ENCODE data around the gene TWSG1. TPM values are rescaled to one million over a fixed set of nuclear protein-coding genes. Genes with fewer than 3 reads are reported as not detected.
"Not testable (repeated sequence)": the region's sequence is repeated elsewhere in the genome, so short reads cannot be mapped to it uniquely, and the experiment has no call there.

TWSG1 gene
- total and polyA plus RNA-seq, 2 donors (not counting 3 experiments of a cell fraction or from before 2014, with no cell fraction given): 52.4 to 57.4 TPM

GRCh38 chr18:9424235-9424634 lies 89.7 kb downstream of the TWSG1 start:
- CTCF ChIA-PET: not testable (repeated sequence)

DNA sequence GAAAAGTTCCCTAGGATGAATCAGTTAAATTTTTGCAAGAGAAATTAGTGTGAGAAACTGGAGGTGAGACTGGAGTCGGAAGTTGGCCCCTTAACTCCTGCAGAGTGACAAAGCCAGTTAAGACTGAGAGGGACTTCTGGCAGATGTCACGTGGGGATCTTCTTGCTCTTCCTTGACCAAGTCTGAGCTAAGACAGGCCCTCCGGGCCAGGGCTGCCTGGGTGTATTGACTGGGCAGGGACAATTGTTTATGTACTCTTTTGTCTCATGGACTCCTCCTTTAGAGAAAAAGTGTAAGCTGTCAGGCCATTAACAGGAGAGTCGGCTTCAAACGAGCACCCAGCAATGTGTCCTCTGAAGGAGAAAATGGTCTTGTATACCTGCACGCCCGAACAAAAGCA lies 92.2 kb downstream of the TWSG1 start:
- no peaks in the 10 kb centered on the region for H3K9me1 ChIP-seq (replicated peaks; ENCODE audit: control insufficient read depth, extremely low read depth, insufficient read depth, low read length)
- no TSS peak for BruUV-seq (replicated peaks)
- no peaks in the 10 kb centered on the region for H3K79me2 ChIP-seq (ENCODE audit: control insufficient read depth, insufficient read depth, low read length)
- TF ChIP-seq JUN (IDR thresholded peaks at IDR 0.05; ENCODE audit: borderline replicate concordance, insufficient read depth, insufficient read length, low read depth) (no peak), POLR2AphosphoS5 (IDR thresholded peaks at IDR 0.05; ENCODE audit: insufficient read depth, low read depth, low read length) (no peak), CTCF (IDR thresholded peaks at IDR 0.05; ENCODE audit: extremely low read depth in 1 of 2, insufficient read depth in 1 of 2, low read depth in 1 of 2, low read length in 2 of 2) (no peak)
- TF ChIP-seq, protein P1, sequence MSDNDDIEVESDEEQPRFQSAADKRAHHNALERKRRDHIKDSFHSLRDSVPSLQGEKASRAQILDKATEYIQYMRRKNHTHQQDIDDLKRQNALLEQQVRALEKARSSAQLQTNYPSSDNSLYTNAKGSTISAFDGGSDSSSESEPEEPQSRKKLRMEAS (IDR thresholded peaks at IDR 0.05; ENCODE audit: insufficient read depth, insufficient read length): no peak
- no peak overlapping the region for H3K4me2 ChIP-seq (ENCODE audit: insufficient read depth, low read length)
- dilution Hi-C loops (cut with MboI; ENCODE audit: extremely low pct_ligation_motif_present, low sequenced_read_pairs): no loop called here
- CTCF ChIA-PET: interaction anchor here (0.7 to 1.3 kb wide), 4 partner anchors 10 to 61 kb away, joined by 3 read pairs; no protein-coding TSS in a partner anchor
- H3K4me3 ChIP-seq (replicated peaks in 1 of 3; ENCODE audit: insufficient read depth in 1 of 3, low read depth in 1 of 3, low read length in 3 of 3): no peak overlapping the region
- no peaks in the 10 kb centered on the region for H3K36me3 ChIP-seq (ENCODE audit: control insufficient read depth in 2 of 2, extremely low read depth in 1 of 2, insufficient read depth in 2 of 2, low read length in 2 of 2)
- FAIRE-seq (no peak), DNase-seq (ENCODE audit: low read depth, low spot score) (no peak)
- no peak overlapping the region for H2AFZ ChIP-seq (ENCODE audit: low read depth, low read length)
- no peaks in the 10 kb centered on the region for H4K20me1 ChIP-seq (replicated peaks; ENCODE audit: control insufficient read depth, extremely low read depth, insufficient read depth, low read length)
- H3K27me3 ChIP-seq (ENCODE audit: control insufficient read depth in 2 of 2, insufficient read depth in 2 of 2, low read length in 2 of 2): peaks cover 0 to 4% of the 10 kb centered on the region in 2 experiments
- no peaks in the 10 kb centered on the region for H3K4me1 ChIP-seq (ENCODE audit: control insufficient read depth, extremely low read depth, insufficient read depth, low read length)
- H3K9me3 ChIP-seq (replicated peaks; ENCODE audit: control insufficient read depth, insufficient read depth, low read length): no peaks in the 10 kb centered on the region
- intact Hi-C loops (cut with micrococcal nuclease): no loop called here
- POLR2A ChIA-PET: no interaction called here
- no peak overlapping the region for H3K9ac ChIP-seq (replicated peaks; ENCODE audit: extremely low read depth, insufficient read depth, low read length)
- H3K27ac ChIP-seq (ENCODE audit: insufficient read depth, low read depth, low read length): no peak overlapping the region

More at GRCh38 chr18:9424235-9424634, 89.7 kb downstream of the TWSG1 start:
- H3K79me2 ChIP-seq (ENCODE audit: control insufficient read depth, insufficient read depth, low read length); H3K4me3 ChIP-seq (replicated peaks in 1 of 3; ENCODE audit: insufficient read depth in 1 of 3, low read depth in 1 of 3, low read length in 3 of 3); H2AFZ ChIP-seq (ENCODE audit: low read depth, low read length); H4K20me1 ChIP-seq (replicated peaks; ENCODE audit: control insufficient read depth, extremely low read depth, insufficient read depth, low read length); H3K9me3 ChIP-seq (replicated peaks; ENCODE audit: control insufficient read depth, insufficient read depth, low read length); H3K9me1 ChIP-seq (replicated peaks; ENCODE audit: control insufficient read depth, extremely low read depth, insufficient read depth, low read length); FAIRE-seq; dilution Hi-C loops (cut with MboI; ENCODE audit: extremely low pct_ligation_motif_present, low sequenced_read_pairs); H3K27ac ChIP-seq (ENCODE audit: insufficient read depth, low read depth, low read length); H3K27me3 ChIP-seq (ENCODE audit: control insufficient read depth in 2 of 2, insufficient read depth in 2 of 2, low read length in 2 of 2); POLR2A ChIA-PET; H3K4me2 ChIP-seq (ENCODE audit: insufficient read depth, low read length); H3K4me1 ChIP-seq (ENCODE audit: control insufficient read depth, extremely low read depth, insufficient read depth, low read length); BruUV-seq (replicated peaks); H3K9ac ChIP-seq (replicated peaks; ENCODE audit: extremely low read depth, insufficient read depth, low read length); H3K36me3 ChIP-seq (ENCODE audit: control insufficient read depth in 2 of 2, extremely low read depth in 1 of 2, insufficient read depth in 2 of 2, low read length in 2 of 2); DNase-seq (ENCODE audit: low read depth, low spot score); intact Hi-C loops (cut with micrococcal nuclease): not testable (repeated sequence)
